GM21360 (cell line): ENCODE data around the gene LMCD1.
A peak's percentile ranks its signal among the peaks of the same experiment; 100 is the strongest.

Experiments used
- ATAC-seq: cut with Tn5 transposase; IDR thresholded peaks from one replicate; pipeline ENCODE4 v1.9.1; 2021; ENCODE audit warnings: mild to moderate bottlenecking, moderate library complexity; ENCODE audit not compliant: unreplicated experiment

LMCD1 gene

GRCh38 chr3:8503871-8504610 is 2.4 kb downstream of the LMCD1 start:
- no peak for ATAC-seq

- no peak for ATAC-seq
Observed at GRCh38 chr3:8504611-8504973, 3.0 kb downstream of the LMCD1 start.

GRCh38 chr3:8505621-8506020 is 4.0 kb downstream of the LMCD1 start:
- ATAC-seq: no peak

- ATAC-seq: no peak
Observed at GRCh38 chr3:8506571-8507061, 5.0 kb downstream of the LMCD1 start.

GRCh38 chr3:8507496-8507895 is 5.9 kb downstream of the LMCD1 start:
- no peak for ATAC-seq

- ATAC-seq: no peak
Observed at GRCh38 chr3:8509961-8510360, 8.3 kb downstream of the LMCD1 start.

- no peak for ATAC-seq
Observed at GRCh38 chr3:8512234-8512633, 10.6 kb downstream of the LMCD1 start.

GRCh38 chr3:8516047-8516661 is 14.5 kb downstream of the LMCD1 start:
- no peak for ATAC-seq

GRCh38 chr3:8516783-8517182 is 15.2 kb downstream of the LMCD1 start:
- no peak for ATAC-seq

- no peak for ATAC-seq
Observed at GRCh38 chr3:8517487-8517886, 15.9 kb downstream of the LMCD1 start.

GRCh38 chr3:8518138-8518537 is 16.5 kb downstream of the LMCD1 start:
- no peak for ATAC-seq

- no peak for ATAC-seq
Observed at GRCh38 chr3:8519156-8519555, 17.5 kb downstream of the LMCD1 start.

- ATAC-seq: no peak
Observed at GRCh38 chr3:8519774-8520448, 18.3 kb downstream of the LMCD1 start.

- ATAC-seq: no peak
Observed at GRCh38 chr3:8520816-8521403, 19.3 kb downstream of the LMCD1 start.

GRCh38 chr3:8523041-8523440 is 21.4 kb downstream of the LMCD1 start:
- ATAC-seq: no peak

- peak; percentile 51 for ATAC-seq
Observed at GRCh38 chr3:8524249-8524648, 22.6 kb downstream of the LMCD1 start.

GRCh38 chr3:8524656-8525399 is 23.2 kb downstream of the LMCD1 start:
- ATAC-seq: peak; percentile 63

- no peak for ATAC-seq
Observed at GRCh38 chr3:8525893-8526292, 24.3 kb downstream of the LMCD1 start.

GRCh38 chr3:8529181-8529637 is 27.6 kb downstream of the LMCD1 start:
- no peak for ATAC-seq

GRCh38 chr3:8529738-8530525 is 28.3 kb downstream of the LMCD1 start:
- ATAC-seq: no peak
